Measurements from ENCODE around the gene PITX1. TPM values are rescaled to one million over a fixed set of nuclear protein-coding genes. Genes with fewer than 3 reads are reported as not detected.

Gene PITX1
- not detected in 2 replicates for total RNA-seq

DNA sequence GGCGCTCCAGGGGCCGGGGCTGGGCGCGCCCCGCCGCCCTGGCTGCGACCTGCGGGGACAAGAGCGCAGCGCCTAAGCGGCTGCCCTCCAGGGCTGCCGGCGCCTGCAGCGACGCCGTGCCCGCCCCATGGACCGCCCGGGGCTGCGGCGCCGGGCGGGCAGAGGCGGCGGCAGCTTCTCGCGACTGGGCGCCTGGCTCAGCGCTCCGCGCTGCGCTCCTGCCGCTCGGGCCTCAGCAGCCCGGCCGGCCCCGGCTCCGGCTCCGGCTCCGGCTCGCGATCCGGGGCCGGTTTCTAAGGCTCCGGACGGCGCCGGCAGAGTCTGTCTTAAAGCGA lies at the start of gene PITX1:
TSS of gene PITX1 (minus strand) at position 328 of the 335 bp plus-strand sequence. CDS start 347 bp downstream, outside the sequence.

Other genes with a start within 250 kb of the PITX1 start
- 33.4 and 35.9 TPM in 2 replicates for gene C5orf24, start 188.3 kb downstream of the PITX1 start, total RNA-seq
- gene TXNDC15, start 159.9 kb downstream of the PITX1 start, total RNA-seq, result 64.4 and 70.9 TPM in 2 replicates
- 4.3 and 5.0 TPM in 2 replicates for gene PCBD2, start 129.1 kb downstream of the PITX1 start, total RNA-seq
- 0.40 TPM in 1 of 2 replicates, not detected in the other for gene CATSPER3, start 66.3 kb downstream of the PITX1 start, total RNA-seq